Skin of body (tissue), 2 donors: ENCODE data around the gene MACROH2A1. TPM values are rescaled to one million over a fixed set of nuclear protein-coding genes. Genes with fewer than 3 reads are reported as not detected.

Experiments used
- DNase-seq: peaks from one replicate; lab custom pipeline; 2025; lab: John Stamatoyannopoulos, UW
- total RNA-seq: library from RNA; depleted of rRNA; stranded (reverse); fragments of >200 nt; gene quantifications from one replicate; pipeline ENCODE4 v1.2.3, GENCODE V29; 2014

The MACROH2A1 gene
- total RNA-seq, 1 donor from 2014 or later: 127 TPM

- no peak for DNase-seq
These were observed 79.6 kb downstream of the MACROH2A1 start for GRCh38 chr5:135319458-135319857.

- no peak for DNase-seq
These were observed 80.1 kb downstream of the MACROH2A1 start for GRCh38 chr5:135318924-135319323.

- no peak for DNase-seq
These were observed 81.0 kb downstream of the MACROH2A1 start for GRCh38 chr5:135318037-135318436.

GRCh38 chr5:135317286-135317685, 81.7 kb downstream of the MACROH2A1 start:
- no peak for DNase-seq

DNA sequence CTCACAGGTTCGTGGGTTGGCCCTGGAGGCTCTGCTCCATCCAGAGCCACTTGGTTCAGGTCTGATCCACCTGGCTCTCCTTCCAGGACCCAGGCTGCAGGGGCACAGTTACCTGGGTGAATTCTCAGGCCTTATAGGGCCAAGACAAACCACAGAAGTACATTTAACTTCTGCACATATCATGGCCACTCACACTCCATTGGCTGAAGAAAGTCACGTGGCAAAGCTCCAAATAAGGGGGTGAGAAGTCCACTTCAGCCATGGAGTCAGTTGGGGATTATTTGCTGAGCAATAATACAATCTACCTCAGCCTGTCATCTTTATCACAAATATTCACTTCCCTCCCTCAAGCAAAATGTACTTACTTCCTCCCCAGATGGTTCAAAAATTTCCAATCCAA, 83.6 kb downstream of the MACROH2A1 start:
- DNase-seq: no peak

- DNase-seq: no peak
These were observed 85.1 kb downstream of the MACROH2A1 start for GRCh38 chr5:135313946-135314345.

- DNase-seq: no peak
These were observed 85.6 kb downstream of the MACROH2A1 start for GRCh38 chr5:135313405-135313804.

DNA sequence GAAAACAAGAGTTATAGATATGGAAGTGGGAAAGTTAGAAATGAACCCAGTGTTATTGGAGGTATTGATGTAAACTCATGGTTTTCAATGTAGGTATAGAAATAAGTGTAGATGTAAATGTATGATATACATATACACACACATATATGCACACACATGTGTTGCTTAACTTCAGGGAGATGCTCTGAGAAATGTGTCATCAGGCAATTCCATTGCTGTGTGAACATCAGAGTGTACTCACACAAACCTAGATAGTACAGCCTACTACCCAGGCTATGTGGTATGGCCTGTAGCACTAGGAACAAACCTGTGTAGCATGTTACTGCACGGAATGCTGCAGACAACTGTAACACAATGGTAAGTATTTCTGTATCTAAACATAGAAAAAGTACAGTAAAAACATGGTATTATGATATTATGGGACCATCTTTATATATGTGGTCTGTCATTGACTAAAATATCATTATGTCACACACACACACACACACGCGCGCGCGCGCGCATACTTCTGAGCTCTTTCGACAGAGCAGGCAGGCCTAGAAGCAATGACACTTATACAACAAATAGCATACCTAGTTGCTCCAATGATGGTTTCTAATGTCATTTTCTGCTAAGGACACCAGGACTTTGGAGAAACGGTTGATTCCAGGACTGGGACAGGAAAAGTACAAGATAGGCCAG, 86.6 kb downstream of the MACROH2A1 start:
- no peak for DNase-seq

- DNase-seq: no peak
These were observed 88.6 kb downstream of the MACROH2A1 start for GRCh38 chr5:135310328-135310989.

- no peak for DNase-seq
These were observed 89.4 kb downstream of the MACROH2A1 start for GRCh38 chr5:135309391-135310327.

GRCh38 chr5:135308752-135309151, 90.3 kb downstream of the MACROH2A1 start:
- DNase-seq: no peak

GRCh38 chr5:135308245-135308644, 90.8 kb downstream of the MACROH2A1 start:
- DNase-seq: no peak

GRCh38 chr5:135307143-135307903, 91.7 kb downstream of the MACROH2A1 start:
- no peak for DNase-seq

DNA sequence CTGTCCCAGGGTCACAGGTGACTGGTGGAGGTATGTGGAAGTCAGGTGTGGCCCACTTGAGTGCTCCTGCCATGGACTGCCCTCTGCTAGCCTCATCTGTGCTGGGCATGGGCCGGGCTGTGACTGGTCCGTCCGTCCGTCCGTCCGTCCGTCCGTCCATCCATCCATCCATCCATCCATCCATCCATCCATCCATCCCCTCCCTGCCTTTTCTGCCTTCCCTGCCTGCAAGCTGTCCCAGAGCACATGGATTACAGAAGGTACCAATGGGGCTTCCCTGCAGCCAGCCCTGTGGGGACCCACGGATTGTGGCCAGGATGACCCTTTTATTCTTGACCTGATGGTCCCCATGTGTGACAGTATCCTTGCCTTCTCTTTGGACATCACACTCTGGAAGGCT, 92.5 kb downstream of the MACROH2A1 start:
- DNase-seq: no peak

DNA sequence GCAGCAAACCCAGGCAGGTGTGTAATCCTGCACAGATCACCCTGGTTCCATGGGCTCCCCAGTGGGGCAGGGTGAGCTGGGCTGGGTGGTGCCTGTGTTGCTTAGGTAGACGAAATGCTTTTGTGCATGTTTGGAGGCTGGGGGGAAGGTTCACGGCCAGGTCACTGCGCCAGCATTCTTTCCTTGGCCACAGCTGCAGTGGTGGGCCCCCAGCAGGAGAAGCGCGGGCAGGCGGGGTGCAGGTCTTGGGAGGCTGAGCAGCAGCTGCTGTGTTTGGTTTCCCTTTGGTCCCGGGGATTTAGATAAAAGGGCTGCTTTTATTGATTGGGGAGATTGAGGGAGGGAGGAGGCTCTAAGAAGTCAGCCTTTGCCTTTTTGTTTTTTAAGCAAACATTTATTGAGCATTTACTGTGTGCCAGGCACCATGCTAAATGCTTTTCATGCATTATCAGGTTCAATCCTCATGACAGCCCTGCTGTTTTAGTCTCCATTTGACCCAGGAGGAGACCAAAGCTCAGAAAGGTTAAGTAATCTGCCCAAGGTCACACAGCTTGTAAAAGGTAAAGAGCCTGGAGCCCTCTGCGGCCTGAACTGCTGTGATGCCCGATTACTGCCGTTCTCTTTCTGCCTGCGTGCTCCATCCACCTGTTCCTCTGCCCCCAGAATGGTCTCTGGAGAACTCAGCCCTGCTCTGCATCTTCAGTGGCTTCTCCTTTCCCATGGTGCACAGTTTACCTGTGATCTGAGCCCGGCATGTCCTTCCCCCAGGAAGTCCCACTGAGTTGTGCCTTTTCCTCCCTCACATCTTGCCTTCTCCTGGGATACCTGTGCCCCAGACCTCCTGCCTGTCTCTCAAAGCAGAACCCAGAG, 94.4 kb downstream of the MACROH2A1 start:
- no peak for DNase-seq

GRCh38 chr5:135303582-135304173, 95.4 kb downstream of the MACROH2A1 start:
- DNase-seq: no peak

DNA sequence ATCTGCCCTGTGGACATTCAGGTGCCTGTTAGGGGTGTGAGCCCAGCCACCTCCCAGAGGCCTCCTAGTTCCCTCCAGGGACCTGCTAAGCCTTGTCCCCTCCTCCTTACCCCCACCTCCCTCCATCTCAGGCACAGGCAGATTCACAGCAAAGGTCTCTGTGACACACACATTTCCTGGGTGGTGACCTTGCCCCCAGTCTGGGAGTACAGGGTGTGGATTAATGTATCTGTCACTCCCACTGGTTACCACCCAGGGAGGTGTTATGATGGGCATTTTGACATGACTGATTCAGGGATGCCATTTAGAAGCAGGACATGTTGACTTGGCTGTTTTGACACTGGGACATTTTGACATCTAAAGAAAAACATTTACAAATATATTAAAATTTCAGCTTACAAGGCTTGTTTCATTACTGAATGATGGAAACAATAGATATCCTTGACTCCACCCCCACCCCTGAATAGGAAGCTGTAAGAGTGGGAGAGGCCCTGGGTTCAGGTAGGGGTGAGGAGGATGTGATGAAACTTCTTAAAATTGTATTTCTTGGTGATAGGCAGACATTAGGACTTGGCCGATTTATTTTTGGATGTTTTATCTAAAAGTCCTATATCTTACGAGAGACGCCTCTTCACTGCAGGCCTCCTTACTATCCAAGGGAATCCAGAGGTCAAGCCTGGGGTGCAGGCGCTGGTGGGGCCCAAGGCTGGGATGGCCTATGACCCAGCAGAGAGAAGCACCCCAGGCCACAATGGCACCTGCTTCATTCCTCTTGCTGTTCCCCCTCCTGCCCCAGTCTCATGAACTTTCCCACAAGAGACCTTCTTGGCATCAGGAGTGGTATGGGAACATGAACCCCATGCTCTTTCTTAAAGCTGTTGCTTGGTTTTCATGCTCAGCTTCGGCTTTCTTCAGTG, 101.9 kb downstream of the MACROH2A1 start:
- DNase-seq: no peak

- DNase-seq: no peak
These were observed 103.2 kb downstream of the MACROH2A1 start for GRCh38 chr5:135295852-135296251.

DNA sequence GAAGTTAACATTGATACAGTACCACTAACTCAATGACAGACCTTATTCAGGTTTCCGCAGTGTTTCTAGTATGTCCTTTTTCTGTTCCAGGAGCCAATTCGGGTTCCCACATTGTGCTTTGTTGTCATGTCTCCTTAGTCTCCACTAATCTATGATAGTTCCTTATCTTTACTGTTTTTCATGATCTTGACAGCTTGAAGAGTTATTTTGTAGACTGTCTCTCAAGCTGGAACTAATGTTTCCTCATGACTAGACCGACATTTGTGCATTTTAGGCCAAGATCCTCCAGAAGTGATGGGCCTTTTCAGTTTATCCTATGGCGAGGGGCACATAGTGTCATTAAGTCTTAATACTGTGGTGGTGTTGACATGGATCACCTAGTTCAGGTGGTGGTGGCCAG, 104.2 kb downstream of the MACROH2A1 start:
- no peak for DNase-seq
